ENCODE results near the gene WDCP. TPM values are rescaled to one million over a fixed set of nuclear protein-coding genes. Genes with fewer than 3 reads are reported as not detected.

The WDCP gene
- total RNA-seq, 3 donors from 2014 or later = 3.4 to 8.3 (median 7.2) TPM

DNA sequence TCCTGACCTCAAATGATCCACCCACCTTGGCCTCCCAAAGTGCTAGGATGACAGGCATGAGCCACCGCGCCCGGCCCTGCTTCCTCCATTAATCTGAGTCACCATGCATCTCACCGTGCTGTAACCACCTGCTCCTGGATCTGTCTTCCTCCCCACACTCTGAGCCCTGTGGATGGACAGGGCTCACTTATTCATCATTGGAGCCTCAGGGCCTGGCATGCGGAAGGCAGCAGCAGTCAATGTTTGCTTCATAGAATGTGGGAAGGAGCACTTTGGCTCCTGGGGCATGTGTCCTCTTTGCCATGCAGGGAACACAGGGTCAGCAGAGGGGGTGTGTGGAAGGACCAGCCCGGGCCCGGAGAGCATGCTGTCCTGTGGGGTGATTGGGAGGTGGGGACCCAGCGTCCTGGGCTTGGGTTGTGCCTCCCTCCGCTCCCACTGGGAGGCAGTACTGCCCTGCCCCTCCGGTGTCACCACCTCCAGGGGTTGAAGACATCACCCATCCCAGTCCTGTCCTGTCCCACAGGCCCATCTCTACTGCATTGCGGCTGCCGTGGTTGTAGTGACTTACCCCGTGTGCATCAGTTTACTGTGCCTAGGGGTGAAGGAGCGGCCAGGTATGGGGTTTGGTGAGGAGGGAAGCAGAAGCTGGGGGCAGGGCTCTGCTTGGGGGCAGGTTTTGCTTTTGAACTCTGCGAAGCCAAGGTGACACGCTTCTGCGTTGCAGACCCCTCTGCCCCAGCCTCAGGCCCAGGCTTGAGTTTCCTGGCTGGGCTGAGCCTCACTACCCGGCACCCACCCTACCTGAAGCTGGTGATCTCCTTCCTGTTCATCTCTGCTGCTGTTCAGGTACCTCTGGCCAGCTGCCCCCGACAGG lies 25.8 kb downstream of the WDCP start:
- Histone ChIP-seq H3K9me3 (no peaks in the 10 kb centered on the region), H3K27ac (peak overlapping the region in 1 of 2 donors; percentile 25), H3K27me3 (no peaks in the 10 kb centered on the region), H3K4me3 (no peak overlapping the region), H3K36me3 (no peaks in the 10 kb centered on the region), H3K4me1 (no peaks in the 10 kb centered on the region)
- no peak for DNase-seq (ENCODE audit: low spot score in 2 of 2)
- TF ChIP-seq POLR2AphosphoS5 (IDR thresholded peaks at IDR 0.05) (no peak), POLR2A (IDR thresholded peaks at IDR 0.05) (no peak)
- TF ChIP-seq, protein P1, sequence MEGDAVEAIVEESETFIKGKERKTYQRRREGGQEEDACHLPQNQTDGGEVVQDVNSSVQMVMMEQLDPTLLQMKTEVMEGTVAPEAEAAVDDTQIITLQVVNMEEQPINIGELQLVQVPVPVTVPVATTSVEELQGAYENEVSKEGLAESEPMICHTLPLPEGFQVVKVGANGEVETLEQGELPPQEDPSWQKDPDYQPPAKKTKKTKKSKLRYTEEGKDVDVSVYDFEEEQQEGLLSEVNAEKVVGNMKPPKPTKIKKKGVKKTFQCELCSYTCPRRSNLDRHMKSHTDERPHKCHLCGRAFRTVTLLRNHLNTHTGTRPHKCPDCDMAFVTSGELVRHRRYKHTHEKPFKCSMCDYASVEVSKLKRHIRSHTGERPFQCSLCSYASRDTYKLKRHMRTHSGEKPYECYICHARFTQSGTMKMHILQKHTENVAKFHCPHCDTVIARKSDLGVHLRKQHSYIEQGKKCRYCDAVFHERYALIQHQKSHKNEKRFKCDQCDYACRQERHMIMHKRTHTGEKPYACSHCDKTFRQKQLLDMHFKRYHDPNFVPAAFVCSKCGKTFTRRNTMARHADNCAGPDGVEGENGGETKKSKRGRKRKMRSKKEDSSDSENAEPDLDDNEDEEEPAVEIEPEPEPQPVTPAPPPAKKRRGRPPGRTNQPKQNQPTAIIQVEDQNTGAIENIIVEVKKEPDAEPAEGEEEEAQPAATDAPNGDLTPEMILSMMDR (IDR thresholded peaks at IDR 0.05) = no peak
- intact Hi-C loops (cut with DNase I; ENCODE audit: low total_unique reads) = no loop called here

DNA sequence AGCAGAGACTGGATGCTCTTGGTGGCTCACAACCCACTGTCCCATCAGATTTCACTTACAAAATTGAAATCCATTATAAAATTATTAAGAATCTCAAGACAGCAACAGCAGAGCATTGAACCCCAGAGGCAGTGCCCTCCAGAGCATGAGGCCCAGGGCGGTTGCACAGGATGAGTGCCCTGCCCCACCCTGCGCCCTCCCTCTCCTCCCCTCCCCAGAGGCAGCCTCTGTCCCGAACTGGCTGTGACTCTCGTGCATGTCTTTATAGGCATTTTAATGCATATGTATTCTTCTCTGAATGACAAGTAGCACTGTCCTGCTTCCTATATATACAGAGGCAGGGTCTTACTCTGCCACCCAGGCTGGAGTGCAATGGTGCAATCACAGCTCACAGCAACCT lies 26.9 kb downstream of the WDCP start:
- H3K4me3 ChIP-seq = no peak overlapping the region
- TF ChIP-seq, protein P1 (IDR thresholded peaks at IDR 0.05) = no peak
- no peak for TF ChIP-seq POLR2AphosphoS5 (IDR thresholded peaks at IDR 0.05)
- no peak for TF ChIP-seq POLR2A (IDR thresholded peaks at IDR 0.05)
- no peaks in the 10 kb centered on the region for H3K36me3 ChIP-seq
- no peak for DNase-seq (ENCODE audit: low spot score in 2 of 2)
- no peaks in the 10 kb centered on the region for H3K9me3 ChIP-seq
- intact Hi-C loops (cut with DNase I; ENCODE audit: low total_unique reads) = no loop called here
- no peak overlapping the region for H3K27ac ChIP-seq
- H3K27me3 ChIP-seq = no peaks in the 10 kb centered on the region
- H3K4me1 ChIP-seq = no peaks in the 10 kb centered on the region

DNA sequence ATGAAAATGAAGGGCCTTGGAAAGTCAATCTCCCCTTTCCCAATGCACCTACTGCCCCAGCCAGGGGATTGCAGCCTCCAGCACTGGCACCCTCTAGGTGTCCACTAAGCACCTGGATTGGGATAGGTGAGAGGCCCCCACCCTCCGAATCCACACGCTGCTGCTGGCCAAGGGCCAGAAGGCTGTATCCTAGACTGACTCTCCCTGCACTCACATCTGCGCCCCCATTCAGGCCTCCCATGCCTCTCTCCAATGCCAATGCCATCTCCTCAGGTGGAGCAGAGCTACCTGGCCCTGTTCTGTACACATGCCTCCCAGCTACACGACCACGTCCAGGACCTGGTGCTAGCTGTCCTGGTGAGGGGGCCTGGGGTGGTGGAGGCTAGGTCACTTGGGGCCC lies 27.5 kb downstream of the WDCP start:
- intact Hi-C loops (cut with DNase I; ENCODE audit: low total_unique reads) = no loop called here
- no peak overlapping the region for H3K27ac ChIP-seq
- H3K4me3 ChIP-seq = no peak overlapping the region
- H3K9me3 ChIP-seq = no peaks in the 10 kb centered on the region
- DNase-seq (ENCODE audit: low spot score in 2 of 2) = no peak
- H3K27me3 ChIP-seq = no peaks in the 10 kb centered on the region
- TF ChIP-seq POLR2AphosphoS5 (IDR thresholded peaks at IDR 0.05) = no peak
- TF ChIP-seq POLR2A (IDR thresholded peaks at IDR 0.05) = no peak
- TF ChIP-seq, protein P1 (IDR thresholded peaks at IDR 0.05) = no peak
- H3K36me3 ChIP-seq = no peaks in the 10 kb centered on the region
- H3K4me1 ChIP-seq = no peaks in the 10 kb centered on the region

DNA sequence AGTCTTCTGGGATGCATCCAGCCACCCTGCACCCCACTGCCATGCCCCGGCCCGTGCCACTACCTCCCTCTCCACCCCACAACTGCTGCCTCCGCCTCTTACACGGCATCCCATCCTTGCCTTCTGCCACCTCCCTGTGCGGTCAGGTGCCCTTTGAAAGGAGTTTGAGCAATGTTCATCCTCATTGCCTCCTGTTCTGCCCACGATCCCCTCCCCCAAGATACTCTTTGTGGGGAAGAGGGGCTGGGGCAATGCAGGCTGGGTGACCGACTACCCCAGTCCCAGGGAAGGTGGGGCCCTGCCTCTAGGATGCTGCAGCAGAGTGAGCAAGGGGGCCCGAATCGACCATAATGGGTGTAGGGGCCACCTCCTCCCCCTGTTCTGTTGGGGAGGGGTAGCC lies 28.9 kb downstream of the WDCP start:
- H3K36me3 ChIP-seq = no peaks in the 10 kb centered on the region
- intact Hi-C loops (cut with DNase I; ENCODE audit: low total_unique reads) = no loop called here
- H3K27ac ChIP-seq = no peak overlapping the region
- no peaks in the 10 kb centered on the region for H3K9me3 ChIP-seq
- no peak for DNase-seq (ENCODE audit: low spot score in 2 of 2)
- TF ChIP-seq POLR2AphosphoS5 (IDR thresholded peaks at IDR 0.05) = no peak
- TF ChIP-seq, protein P1 (IDR thresholded peaks at IDR 0.05) = no peak
- no peak for TF ChIP-seq POLR2A (IDR thresholded peaks at IDR 0.05)
- no peaks in the 10 kb centered on the region for H3K27me3 ChIP-seq
- no peak overlapping the region for H3K4me3 ChIP-seq
- H3K4me1 ChIP-seq = no peaks in the 10 kb centered on the region

DNA sequence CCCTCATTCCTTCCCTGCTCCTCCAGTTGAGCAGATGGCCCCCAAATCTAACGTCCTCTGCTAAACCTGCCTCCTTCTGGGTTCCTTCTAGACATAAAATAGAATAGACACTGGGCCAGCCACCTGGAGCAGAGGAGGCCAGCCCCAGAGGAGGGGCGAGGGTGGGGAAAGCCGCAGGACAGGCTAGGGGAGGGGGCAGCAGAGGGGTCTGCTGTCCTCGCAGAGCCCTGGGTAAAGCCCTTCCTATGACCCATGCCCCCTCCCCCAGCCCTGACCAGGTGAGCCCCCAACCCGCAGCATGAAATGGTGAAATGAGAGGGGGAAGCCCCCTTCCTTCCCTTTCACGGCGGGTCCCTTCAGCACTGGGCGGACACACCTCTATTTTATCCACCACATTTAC lies 29.5 kb downstream of the WDCP start:
- no peak overlapping the region for H3K4me3 ChIP-seq
- no peak overlapping the region for H3K27ac ChIP-seq
- H3K4me1 ChIP-seq = no peaks in the 10 kb centered on the region
- no peaks in the 10 kb centered on the region for H3K36me3 ChIP-seq
- intact Hi-C loops (cut with DNase I; ENCODE audit: low total_unique reads) = no loop called here
- H3K9me3 ChIP-seq = no peaks in the 10 kb centered on the region
- no peak for TF ChIP-seq POLR2A (IDR thresholded peaks at IDR 0.05)
- TF ChIP-seq, protein P1 (IDR thresholded peaks at IDR 0.05) = no peak
- TF ChIP-seq POLR2AphosphoS5 (IDR thresholded peaks at IDR 0.05) = no peak
- no peak for DNase-seq (ENCODE audit: low spot score in 2 of 2)
- H3K27me3 ChIP-seq = no peaks in the 10 kb centered on the region

All from breast epithelium (tissue), 4 donors.